ENCODE data around the gene PPP2R5D. TPM values are rescaled to one million over a fixed set of nuclear protein-coding genes. Genes with fewer than 3 reads are reported as not detected.

Gene PPP2R5D
- total RNA-seq, 1 donor, result 47.5 TPM

DNA sequence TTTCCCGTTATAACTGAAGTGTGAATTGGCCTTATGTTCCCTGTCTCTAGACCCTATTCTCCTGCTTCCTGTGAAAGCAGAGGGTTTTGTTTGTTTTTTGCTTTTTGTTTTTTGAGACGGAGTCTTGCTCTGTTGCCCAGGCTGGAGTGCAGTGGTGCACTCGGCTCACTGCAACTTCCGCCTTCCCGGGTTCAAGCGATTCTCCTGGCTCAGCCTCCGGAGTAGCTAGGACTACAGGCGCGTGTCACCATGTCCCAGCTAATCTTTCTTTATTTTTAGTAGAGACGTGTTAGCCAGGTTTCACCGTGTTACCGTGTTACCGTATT, 24.5 kb upstream of the PPP2R5D start:
- peak overlapping the region; percentile 59 for H3K4me3 ChIP-seq (ENCODE audit: low read depth, low read length)
- no peak for DNase-seq (ENCODE audit: low read depth)
- TF ChIP-seq, protein P1, sequence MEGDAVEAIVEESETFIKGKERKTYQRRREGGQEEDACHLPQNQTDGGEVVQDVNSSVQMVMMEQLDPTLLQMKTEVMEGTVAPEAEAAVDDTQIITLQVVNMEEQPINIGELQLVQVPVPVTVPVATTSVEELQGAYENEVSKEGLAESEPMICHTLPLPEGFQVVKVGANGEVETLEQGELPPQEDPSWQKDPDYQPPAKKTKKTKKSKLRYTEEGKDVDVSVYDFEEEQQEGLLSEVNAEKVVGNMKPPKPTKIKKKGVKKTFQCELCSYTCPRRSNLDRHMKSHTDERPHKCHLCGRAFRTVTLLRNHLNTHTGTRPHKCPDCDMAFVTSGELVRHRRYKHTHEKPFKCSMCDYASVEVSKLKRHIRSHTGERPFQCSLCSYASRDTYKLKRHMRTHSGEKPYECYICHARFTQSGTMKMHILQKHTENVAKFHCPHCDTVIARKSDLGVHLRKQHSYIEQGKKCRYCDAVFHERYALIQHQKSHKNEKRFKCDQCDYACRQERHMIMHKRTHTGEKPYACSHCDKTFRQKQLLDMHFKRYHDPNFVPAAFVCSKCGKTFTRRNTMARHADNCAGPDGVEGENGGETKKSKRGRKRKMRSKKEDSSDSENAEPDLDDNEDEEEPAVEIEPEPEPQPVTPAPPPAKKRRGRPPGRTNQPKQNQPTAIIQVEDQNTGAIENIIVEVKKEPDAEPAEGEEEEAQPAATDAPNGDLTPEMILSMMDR (IDR thresholded peaks at IDR 0.05; ENCODE audit: insufficient read depth, low read depth, low read length), result no peak

DNA sequence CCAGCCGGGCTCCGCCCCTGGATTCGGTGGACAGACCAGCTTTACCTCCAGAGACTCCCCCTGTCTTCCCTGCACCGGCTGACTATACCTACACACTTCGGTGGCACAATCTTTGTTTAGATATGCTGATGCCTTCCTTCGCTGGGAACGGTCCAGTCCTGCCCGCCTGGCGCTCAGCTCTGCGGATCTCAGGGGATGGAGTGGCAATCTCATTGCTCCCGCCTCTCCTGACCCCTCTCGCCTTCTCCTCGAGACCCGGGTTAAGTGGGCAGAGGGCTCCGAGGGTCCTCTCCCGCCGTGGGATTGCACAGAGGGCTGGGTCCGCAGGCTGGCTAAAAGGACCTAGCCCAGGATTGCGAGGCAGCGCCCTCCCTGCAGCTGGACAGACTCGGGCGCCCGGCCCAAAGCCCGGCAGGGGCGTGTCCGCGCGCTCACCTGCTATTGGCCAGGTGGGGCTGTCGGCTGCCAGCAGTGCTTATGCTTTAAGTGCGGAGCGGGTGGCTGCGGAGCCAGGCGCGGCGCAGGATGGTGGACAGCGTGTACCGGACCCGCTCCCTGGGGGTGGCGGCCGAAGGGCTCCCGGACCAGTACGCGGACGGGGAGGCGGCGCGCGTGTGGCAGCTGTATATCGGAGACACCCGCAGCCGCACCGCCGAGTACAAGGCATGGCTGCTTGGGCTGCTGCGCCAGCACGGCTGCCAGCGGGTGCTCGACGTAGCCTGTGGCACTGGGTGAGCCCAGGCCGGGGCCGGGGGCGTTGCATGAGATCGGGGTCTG, 23.9 kb upstream of the PPP2R5D start, which contains the start of gene GNMT:
Gene GNMT, plus strand, starts transcription at position 512 of the 777 bp plus-strand sequence. Its CDS starts 14 bp downstream, at position 526.
- DNase-seq (ENCODE audit: low read depth), result peak; percentile 28
- peak within 1 kb of the TSS; percentile 59 for H3K4me3 ChIP-seq (ENCODE audit: low read depth, low read length)
- TF ChIP-seq, protein P1 (IDR thresholded peaks at IDR 0.05; ENCODE audit: insufficient read depth, low read depth, low read length), result no peak

DNA sequence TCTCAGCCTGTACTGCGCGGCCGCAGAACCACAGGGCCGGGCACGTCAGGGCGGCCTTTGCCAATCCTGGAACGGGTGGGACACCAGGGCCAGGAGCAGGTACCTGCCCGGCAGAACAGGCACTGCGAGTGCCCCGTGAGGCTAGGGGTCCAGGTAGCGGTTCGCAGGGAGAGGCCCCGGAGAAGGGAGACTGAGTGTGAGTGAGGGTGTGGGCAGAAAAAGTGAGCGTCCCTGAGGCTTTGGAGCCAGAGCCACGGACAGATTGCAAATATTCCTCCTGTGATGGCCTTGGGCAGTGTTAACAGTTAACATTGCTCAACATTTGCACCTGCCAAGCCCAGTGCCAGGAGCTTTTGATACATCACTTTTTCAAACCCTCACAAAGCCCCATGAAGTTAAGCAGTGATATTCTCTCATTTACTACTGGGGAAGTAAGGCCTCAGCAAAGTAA, 23.3 kb upstream of the PPP2R5D start:
- TF ChIP-seq, protein P1 (IDR thresholded peaks at IDR 0.05; ENCODE audit: insufficient read depth, low read depth, low read length), result no peak
- H3K4me3 ChIP-seq (ENCODE audit: low read depth, low read length), result peak overlapping the region; percentile 59
- no peak for DNase-seq (ENCODE audit: low read depth)

DNA sequence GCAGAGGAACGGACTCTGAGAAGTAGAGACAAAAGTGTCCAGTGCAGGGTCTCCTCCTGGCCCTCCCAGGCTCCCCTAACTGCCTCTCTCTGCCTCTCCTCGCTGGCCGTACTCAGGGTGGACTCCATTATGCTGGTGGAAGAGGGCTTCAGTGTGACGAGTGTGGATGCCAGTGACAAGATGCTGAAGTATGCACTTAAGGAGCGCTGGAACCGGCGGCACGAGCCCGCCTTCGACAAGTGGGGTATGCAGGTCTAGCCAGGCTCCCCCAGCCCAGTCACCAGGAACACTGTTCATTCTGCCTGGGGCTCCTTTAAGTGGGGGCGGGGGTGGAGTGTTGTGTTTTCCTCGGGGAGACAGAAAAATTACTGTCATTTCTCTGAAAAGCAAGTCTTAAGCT, 22.3 kb upstream of the PPP2R5D start:
- no peak for DNase-seq (ENCODE audit: low read depth)
- H3K4me3 ChIP-seq (ENCODE audit: low read depth, low read length), result no peak overlapping the region
- TF ChIP-seq, protein P1 (IDR thresholded peaks at IDR 0.05; ENCODE audit: insufficient read depth, low read depth, low read length), result no peak

DNA sequence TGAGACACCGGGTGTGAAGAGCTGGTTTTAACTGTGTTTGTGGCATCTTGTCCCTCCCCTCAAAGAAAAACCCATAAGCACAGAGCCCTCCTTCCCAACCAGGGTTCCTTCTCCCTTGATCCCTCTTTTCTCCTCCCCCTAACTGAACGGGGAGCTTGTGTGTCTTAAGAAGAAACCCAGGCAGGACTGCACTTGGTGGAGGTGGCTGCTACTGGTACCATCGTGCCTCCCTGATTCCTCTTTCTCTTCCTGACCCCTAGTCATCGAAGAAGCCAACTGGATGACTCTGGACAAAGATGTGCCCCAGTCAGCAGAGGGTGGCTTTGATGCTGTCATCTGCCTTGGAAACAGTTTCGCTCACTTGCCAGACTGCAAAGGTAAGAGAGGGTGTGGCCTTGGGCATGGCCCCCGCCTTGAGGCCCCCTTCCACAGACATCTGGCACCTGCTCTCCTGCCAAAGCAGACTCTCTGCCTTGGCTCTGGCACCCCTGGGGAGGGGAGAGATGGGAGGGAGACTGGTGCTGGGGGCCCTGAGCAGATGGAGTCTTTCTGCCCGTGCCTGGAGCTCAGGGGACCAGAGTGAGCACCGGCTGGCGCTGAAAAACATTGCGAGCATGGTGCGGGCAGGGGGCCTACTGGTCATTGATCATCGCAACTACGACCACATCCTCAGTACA, 21.7 kb upstream of the PPP2R5D start:
- TF ChIP-seq, protein P1 (IDR thresholded peaks at IDR 0.05; ENCODE audit: insufficient read depth, low read depth, low read length), result no peak
- no peak for DNase-seq (ENCODE audit: low read depth)
- no peak overlapping the region for H3K4me3 ChIP-seq (ENCODE audit: low read depth, low read length)

DNA sequence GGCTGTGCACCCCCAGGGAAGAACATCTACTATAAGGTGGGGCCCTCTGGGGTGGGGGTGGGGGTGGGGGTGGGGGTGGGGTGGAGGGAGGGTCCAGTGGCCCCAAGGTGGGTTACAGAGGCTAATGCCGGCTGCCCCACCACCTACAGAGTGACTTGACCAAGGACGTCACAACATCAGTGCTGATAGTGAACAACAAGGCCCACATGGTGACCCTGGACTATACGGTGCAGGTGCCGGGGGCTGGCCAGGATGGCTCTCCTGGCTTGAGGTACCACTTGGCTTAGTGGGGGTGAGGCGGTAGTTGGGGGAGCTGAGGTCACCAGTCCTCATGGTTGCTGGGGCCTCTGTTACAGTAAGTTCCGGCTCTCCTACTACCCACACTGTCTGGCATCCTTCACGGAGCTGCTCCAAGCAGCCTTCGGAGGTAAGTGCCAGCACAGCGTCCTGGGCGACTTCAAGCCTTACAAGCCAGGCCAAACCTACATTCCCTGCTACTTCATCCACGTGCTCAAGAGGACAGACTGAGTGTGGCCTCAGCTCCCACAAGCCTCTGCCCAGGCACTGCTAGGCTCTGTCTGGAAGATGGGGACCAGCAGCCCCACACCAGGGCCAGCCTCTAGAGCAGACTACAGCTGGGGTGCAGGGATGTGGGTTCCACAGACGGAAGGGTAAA, 21.1 kb upstream of the PPP2R5D start:
- TF ChIP-seq, protein P1 (IDR thresholded peaks at IDR 0.05; ENCODE audit: insufficient read depth, low read depth, low read length), result no peak
- no peak for DNase-seq (ENCODE audit: low read depth)
- H3K4me3 ChIP-seq (ENCODE audit: low read depth, low read length), result no peak overlapping the region

All from fibroblast of villous mesenchyme (primary cell).